ENCODE measurements around the gene PGAP3. TPM values are rescaled to one million over a fixed set of nuclear protein-coding genes. Genes with fewer than 3 reads are reported as not detected.
A peak's percentile ranks its signal among the peaks of the same experiment; 100 is the strongest.

PGAP3 gene
- polyA plus RNA-seq, 1 experiment, result 20.3 TPM

DNA sequence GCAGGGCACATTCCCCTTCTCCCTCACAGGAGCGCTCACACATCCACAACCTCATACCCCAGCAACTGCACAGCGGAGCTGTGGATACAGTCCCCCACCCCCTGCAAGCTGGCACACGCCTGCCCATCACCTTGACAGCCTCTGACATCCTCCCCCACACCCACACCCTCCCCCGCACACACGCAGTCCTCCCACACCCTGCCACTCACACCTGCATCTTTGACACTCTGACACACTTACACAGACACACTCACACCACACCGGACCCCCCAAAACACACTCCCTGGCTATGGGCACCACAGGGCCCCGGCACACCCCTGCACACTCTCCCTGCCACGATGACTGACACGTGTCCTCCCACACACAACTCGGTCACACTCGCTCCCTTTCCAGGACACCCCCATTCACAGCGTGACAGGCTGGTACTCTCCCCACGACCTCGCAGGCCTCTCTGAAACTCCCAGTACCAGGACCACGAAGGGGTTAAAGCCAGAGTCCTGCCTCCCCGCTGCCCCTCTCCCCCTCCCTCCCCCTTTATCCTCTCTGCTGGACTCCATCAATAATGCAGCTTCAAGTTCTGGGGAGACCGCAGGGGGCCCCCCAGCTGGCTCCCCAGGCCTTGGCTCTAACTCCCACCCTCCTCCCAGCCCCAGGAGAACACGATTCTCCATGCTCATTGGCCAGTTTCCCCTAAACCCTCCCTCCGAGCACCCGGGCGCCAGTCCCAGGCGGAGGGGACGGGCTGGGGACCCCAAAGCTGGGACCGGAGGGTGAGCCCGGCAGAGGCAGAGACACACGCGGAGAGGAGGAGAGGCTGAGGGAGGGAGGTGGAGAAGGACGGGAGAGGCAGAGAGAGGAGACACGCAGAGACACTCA is 61.4 kb downstream of the PGAP3 start, which contains the start of gene PPP1R1B:
Gene PPP1R1B (plus strand): TSS at position 782 of the 876 bp plus-strand sequence. CDS start 441 bp downstream, outside the sequence.
- TF ChIP-seq, protein P1, sequence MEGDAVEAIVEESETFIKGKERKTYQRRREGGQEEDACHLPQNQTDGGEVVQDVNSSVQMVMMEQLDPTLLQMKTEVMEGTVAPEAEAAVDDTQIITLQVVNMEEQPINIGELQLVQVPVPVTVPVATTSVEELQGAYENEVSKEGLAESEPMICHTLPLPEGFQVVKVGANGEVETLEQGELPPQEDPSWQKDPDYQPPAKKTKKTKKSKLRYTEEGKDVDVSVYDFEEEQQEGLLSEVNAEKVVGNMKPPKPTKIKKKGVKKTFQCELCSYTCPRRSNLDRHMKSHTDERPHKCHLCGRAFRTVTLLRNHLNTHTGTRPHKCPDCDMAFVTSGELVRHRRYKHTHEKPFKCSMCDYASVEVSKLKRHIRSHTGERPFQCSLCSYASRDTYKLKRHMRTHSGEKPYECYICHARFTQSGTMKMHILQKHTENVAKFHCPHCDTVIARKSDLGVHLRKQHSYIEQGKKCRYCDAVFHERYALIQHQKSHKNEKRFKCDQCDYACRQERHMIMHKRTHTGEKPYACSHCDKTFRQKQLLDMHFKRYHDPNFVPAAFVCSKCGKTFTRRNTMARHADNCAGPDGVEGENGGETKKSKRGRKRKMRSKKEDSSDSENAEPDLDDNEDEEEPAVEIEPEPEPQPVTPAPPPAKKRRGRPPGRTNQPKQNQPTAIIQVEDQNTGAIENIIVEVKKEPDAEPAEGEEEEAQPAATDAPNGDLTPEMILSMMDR (IDR thresholded peaks at IDR 0.05; ENCODE audit: insufficient read depth, low read depth, low read length), result no peak
- Histone ChIP-seq H3K36me3 (ENCODE audit: control insufficient read depth, insufficient read depth, low read length) (no peaks in the 10 kb centered on the region; the same call in 1 of the 2 replicates), H3K4me3 (ENCODE audit: low read depth, low read length) (no peak within 1 kb of the TSS), H3K27me3 (ENCODE audit: control insufficient read depth, insufficient read depth, low read length) (peaks cover 42% of the 10 kb centered on the region)
- DNase-seq (ENCODE audit: low read depth), result no peak
- POLR2A ChIA-PET, result no interaction called here
- CTCF ChIA-PET, result interaction anchor here (0.8 to 8.7 kb wide), 4 partner anchors 5 to 77 kb away, joined by 4 to 193 read pairs (median 171); partner anchors contain the start of genes PNMT and TCAP

DNA sequence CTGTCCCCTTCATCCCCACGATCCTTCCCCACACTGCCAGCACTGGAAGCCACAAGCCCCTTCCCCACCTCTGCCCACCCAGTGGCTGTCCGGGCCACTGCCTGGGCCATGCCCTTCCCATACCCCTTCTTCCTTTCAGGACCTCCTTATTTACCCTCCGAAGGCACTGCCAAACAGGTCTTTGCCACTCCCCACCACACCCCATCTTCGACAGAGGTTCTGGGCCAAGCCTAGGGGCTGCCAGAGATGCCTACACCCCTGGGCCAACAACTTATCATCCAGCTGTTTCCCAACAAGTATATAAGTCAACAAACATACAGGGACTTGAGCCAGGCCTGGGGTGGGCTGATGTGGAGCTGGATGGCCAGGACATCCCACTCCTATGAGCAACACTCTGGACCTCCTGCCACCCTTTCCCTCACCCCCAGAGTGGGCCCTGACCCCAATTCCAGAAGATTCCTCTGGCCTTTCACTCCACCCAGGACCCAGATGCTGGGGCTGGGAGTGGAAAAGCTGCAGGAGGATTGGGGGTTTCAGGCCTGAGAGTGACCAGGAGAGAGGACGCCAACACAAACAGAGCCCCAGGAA is 62.6 kb downstream of the PGAP3 start:
- POLR2A ChIA-PET, result no interaction called here
- CTCF ChIA-PET, result interaction anchor here (0.5 to 8.7 kb wide), 12 partner anchors 7 to 106 kb away, joined by 3 to 193 read pairs (median 4); partner anchors contain the start of genes MIEN1, PGAP3, PNMT and STARD3

DNA sequence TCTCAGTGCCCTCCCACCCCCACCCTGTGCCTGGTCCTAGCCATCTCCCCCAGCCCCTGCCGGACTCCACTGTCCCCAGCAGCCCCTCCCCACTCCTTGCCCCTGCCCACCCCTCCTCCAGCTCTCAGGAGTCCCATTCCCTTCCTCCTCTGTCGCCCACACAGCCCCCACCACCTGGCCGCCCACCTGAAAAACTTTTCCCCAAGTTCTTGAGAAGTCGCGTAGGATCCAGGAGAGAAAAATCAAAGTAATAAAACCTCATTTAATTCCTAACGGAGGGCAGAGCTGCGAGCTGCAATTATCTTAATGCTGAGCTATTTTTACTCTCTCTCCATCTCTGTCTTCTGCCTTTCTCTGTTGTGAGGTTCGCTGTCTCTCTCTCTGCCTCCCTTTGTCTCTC is 63.5 kb downstream of the PGAP3 start:
- CTCF ChIA-PET, result interaction anchor here (0.9 to 8.7 kb wide), 9 partner anchors 8 to 105 kb away, joined by 3 to 193 read pairs (median 27); partner anchors contain the start of genes PNMT, STARD3 and TCAP
- no peaks in the 10 kb centered on the region; the same call in 1 of the 2 replicates for H3K36me3 ChIP-seq (ENCODE audit: control insufficient read depth, insufficient read depth, low read length)
- H3K4me3 ChIP-seq (ENCODE audit: low read depth, low read length), result no peak overlapping the region
- POLR2A ChIA-PET, result no interaction called here
- DNase-seq (ENCODE audit: low read depth), result no peak
- peaks cover 38% of the 10 kb centered on the region for H3K27me3 ChIP-seq (ENCODE audit: control insufficient read depth, insufficient read depth, low read length)
- TF ChIP-seq, protein P1 (IDR thresholded peaks at IDR 0.05; ENCODE audit: insufficient read depth, low read depth, low read length), result no peak

More for the DNA sequence above, 62.6 kb downstream of the PGAP3 start:
- no peak for DNase-seq (ENCODE audit: low read depth)
- H3K4me3 ChIP-seq (ENCODE audit: low read depth, low read length), result no peak overlapping the region
- no peaks in the 10 kb centered on the region; the same call in 1 of the 2 replicates for H3K36me3 ChIP-seq (ENCODE audit: control insufficient read depth, insufficient read depth, low read length)
- TF ChIP-seq, protein P1 (IDR thresholded peaks at IDR 0.05; ENCODE audit: insufficient read depth, low read depth, low read length), result no peak
- H3K27me3 ChIP-seq (ENCODE audit: control insufficient read depth, insufficient read depth, low read length), result peaks cover 42% of the 10 kb centered on the region

DNA sequence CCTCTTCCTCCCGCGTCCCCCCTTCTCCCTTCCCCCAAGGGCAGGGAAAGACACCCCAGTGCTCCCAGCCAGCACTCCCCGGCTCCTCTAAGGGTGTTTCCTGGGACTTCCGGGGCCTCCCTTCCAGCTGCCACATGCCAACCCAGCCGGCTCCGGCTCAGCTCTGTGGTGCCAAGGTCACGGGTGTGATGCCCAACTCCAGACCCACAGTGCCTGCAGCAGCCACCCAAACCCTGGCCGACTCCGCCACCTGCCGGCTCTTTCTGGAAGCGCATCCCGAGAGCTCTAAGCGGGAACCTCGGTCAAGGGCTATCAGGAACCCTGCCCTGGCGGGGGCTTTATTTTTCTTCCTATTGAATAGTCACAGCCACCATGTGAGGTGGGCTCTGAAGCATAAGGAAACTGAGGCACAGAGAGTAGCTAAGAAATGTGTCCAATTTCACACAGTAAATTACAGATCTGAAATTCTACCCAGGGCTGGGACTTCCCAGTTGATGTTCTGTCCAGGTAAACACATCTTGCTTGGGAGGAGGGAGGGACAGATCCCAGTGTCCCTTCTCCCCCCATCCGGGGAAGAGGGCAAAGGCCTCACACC is 64.4 kb downstream of the PGAP3 start:
- no peaks in the 10 kb centered on the region; the same call in 1 of the 2 replicates for H3K36me3 ChIP-seq (ENCODE audit: control insufficient read depth, insufficient read depth, low read length)
- no peak overlapping the region for H3K4me3 ChIP-seq (ENCODE audit: low read depth, low read length)
- ChIA-PET POLR2A (no interaction called here), CTCF (interaction anchor here (0.6 to 8.7 kb wide), 30 partner anchors 8 to 399 kb away, joined by 3 to 193 read pairs (median 8); partner anchors contain the start of genes ERBB2, MIEN1, PGAP3 and PNMT)
- no peak for DNase-seq (ENCODE audit: low read depth)
- peaks cover 31% of the 10 kb centered on the region for H3K27me3 ChIP-seq (ENCODE audit: control insufficient read depth, insufficient read depth, low read length)
- TF ChIP-seq, protein P1 (IDR thresholded peaks at IDR 0.05; ENCODE audit: insufficient read depth, low read depth, low read length), result peak; percentile 97

Data from BJ (cell line).